HEK293 (cell line): ENCODE results near the gene SAMD1.

ENCODE experiments used
- CTCF ChIA-PET: fragments of 350-600 bp; formaldehyde crosslinking; extraction: SDS; loops from one replicate; lab custom pipeline; 2021; ENCODE audit warnings: antibody characterized with exemption; lab: Yijun Ruan, JAX
- POLR2A ChIA-PET: fragments of 300-600 bp; formaldehyde crosslinking; extraction: SDS; loops from one replicate; lab custom pipeline; 2020; ENCODE audit warnings: antibody characterized with exemption, inconsistent platforms; lab: Yijun Ruan, JAX
- H3K27ac ChIP-seq: fragments of 200-500 bp; sonication (Bioruptor generic); 2 replicates; pipeline ENCODE4 v1.5.1; 2014; ENCODE audit warnings: low read depth, low read length, control low read depth, inconsistent platforms; ENCODE audit errors: extremely low read depth
- H3K36me3 ChIP-seq, 2 experiments: fragments of 200-500 bp in 1 of 2; sonication (Bioruptor generic) in 1 of 2; 1 replicate in 1 of 2; 2 replicates in 1 of 2; pipeline ENCODE4 v1.5.1; 2014 to 2017; ENCODE audit warnings: inconsistent platforms in 2 of 2, low read length in 2 of 2; ENCODE audit not compliant: control insufficient read depth in 2 of 2, insufficient read depth in 1 of 2
- H3K4me1 ChIP-seq: fragments of 200-500 bp; sonication (Bioruptor generic); 2 replicates; pipeline ENCODE4 v1.5.1; 2014; ENCODE audit warnings: mild to moderate bottlenecking, low read length, inconsistent platforms; ENCODE audit not compliant: control insufficient read depth, insufficient read depth
- H3K4me3 ChIP-seq: 2 replicates; pipeline ENCODE4 v1.5.1; 2011; ENCODE audit warnings: low read depth, mild to moderate bottlenecking, control low read depth, low read length, moderate library complexity
- H3K9me3 ChIP-seq: fragments of 200-500 bp; sonication (Bioruptor generic); 2 replicates; pipeline ENCODE4 v1.5.1; 2014; ENCODE audit warnings: low read depth, low read length, inconsistent platforms; ENCODE audit not compliant: control insufficient read depth, insufficient read depth
- MEIS1 ChIP-seq: sonication (generic); formaldehyde crosslinking; IDR thresholded peaks from 2 replicates; pipeline ENCODE4 v1.8.1; 2022; ENCODE audit warnings: missing genetic modification reagents, mild to moderate bottlenecking, borderline replicate concordance
- PRDM1 ChIP-seq: fragments of 450-650 bp; formaldehyde crosslinking; IDR thresholded peaks from 2 replicates; pipeline ENCODE4; 2016; ENCODE audit warnings: missing biosample characterization, missing genetic modification characterization
- TCF7L2 ChIP-seq: IDR thresholded peaks from 2 replicates; pipeline ENCODE4 v1.6.1; 2011; ENCODE audit warnings: low read depth, mild to moderate bottlenecking, inconsistent platforms, low read length, moderate library complexity, borderline replicate concordance
- ZBTB21 ChIP-seq: fragments of 450-650 bp; formaldehyde crosslinking; IDR thresholded peaks from 2 replicates; pipeline ENCODE4 v1.5.1; 2017; ENCODE audit warnings: missing biosample characterization, missing genetic modification characterization
- ZNF112 ChIP-seq: fragments of 450-650 bp; formaldehyde crosslinking; IDR thresholded peaks from 2 replicates; pipeline ENCODE4 v1.5.0; 2017; ENCODE audit warnings: missing biosample characterization, missing genetic modification characterization
- ZNF157 ChIP-seq: fragments of 450-650 bp; formaldehyde crosslinking; IDR thresholded peaks from 2 replicates; pipeline ENCODE4 v1.5.1; 2016; ENCODE audit warnings: missing biosample characterization, missing genetic modification characterization
- ZNF514 ChIP-seq: fragments of 450-650 bp; formaldehyde crosslinking; IDR thresholded peaks from 2 replicates; pipeline ENCODE4 v1.5.1; 2016; ENCODE audit warnings: missing biosample characterization, missing genetic modification characterization
- ZNF521 ChIP-seq: fragments of 450-650 bp; formaldehyde crosslinking; IDR thresholded peaks from 2 replicates; pipeline ENCODE4 v1.5.1; 2017; ENCODE audit warnings: missing biosample characterization, mild to moderate bottlenecking, missing genetic modification characterization
- ZNF677 ChIP-seq: fragments of 450-650 bp; IDR thresholded peaks from 2 replicates; pipeline ENCODE4 v1.5.0; 2018; ENCODE audit warnings: missing biosample characterization, mild to moderate bottlenecking, missing genetic modification characterization, moderate library complexity
- ZNF776 ChIP-seq: fragments of 450-650 bp; formaldehyde crosslinking; IDR thresholded peaks from 2 replicates; pipeline ENCODE4 v1.5.0; 2017; ENCODE audit warnings: missing biosample characterization, missing genetic modification characterization, borderline replicate concordance
- TF ChIP-seq, protein P1 (sequence below): fragments of 450-650 bp; formaldehyde crosslinking; IDR thresholded peaks from 2 replicates; pipeline ENCODE4; 2016; ENCODE audit warnings: missing biosample characterization, missing genetic modification characterization
- TF ChIP-seq, protein P2 (sequence below): fragments of 450-650 bp; formaldehyde crosslinking; IDR thresholded peaks from 2 replicates; pipeline ENCODE4 v1.5.1; 2016; ENCODE audit warnings: missing biosample characterization, missing genetic modification characterization, borderline replicate concordance
- TF ChIP-seq, protein P3 (sequence below): fragments of 450-650 bp; IDR thresholded peaks from 2 replicates; pipeline ENCODE4 v1.5.1; 2018; ENCODE audit warnings: missing biosample characterization, missing genetic modification characterization
- TF ChIP-seq, protein P4 (sequence below): fragments of 450-650 bp; formaldehyde crosslinking; IDR thresholded peaks from 2 replicates; pipeline ENCODE4 v1.5.1; 2016; ENCODE audit warnings: missing biosample characterization, missing genetic modification characterization
- TF ChIP-seq, protein P5 (sequence below): fragments of 450-650 bp; formaldehyde crosslinking; IDR thresholded peaks from 2 replicates; pipeline ENCODE4 v1.5.1; 2016; ENCODE audit warnings: missing biosample characterization, missing genetic modification characterization
- TF ChIP-seq, protein P6 (sequence below): fragments of 450-650 bp; formaldehyde crosslinking; conservative IDR thresholded peaks from 2 replicates; pipeline ENCODE4 v1.5.1; 2016; ENCODE audit warnings: low read depth, missing biosample characterization, missing genetic modification characterization
- TF ChIP-seq, protein P7 (sequence below): fragments of 450-650 bp; formaldehyde crosslinking; IDR thresholded peaks from 2 replicates; pipeline ENCODE4 v1.5.1; 2017; ENCODE audit warnings: missing biosample characterization, missing genetic modification characterization

Gene SAMD1

DNA sequence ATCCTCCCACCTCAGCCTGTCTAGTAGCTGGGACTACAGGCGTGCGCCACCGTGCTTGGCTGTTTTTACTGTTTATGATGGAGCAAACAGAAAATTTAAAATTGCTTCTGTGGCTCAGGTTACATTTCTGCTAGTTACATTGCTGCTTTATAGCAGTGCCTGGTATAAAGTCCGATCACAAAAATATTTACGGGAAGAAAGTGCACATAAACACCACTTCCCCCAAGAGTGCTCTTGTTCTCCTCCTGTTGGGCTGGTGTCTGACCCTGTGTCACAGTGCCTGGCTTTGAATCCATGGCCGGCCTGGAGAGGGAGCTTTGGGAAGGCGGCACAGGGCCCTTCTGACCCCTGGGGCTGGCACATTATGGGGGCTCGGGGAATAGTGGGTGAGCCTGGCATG is 15.1 kb upstream of the SAMD1 start:
- H3K27ac ChIP-seq, result no peak overlapping the region
- no peak overlapping the region for H3K4me3 ChIP-seq
- POLR2A ChIA-PET, result no interaction called here
- H3K9me3 ChIP-seq, result no peaks in the 10 kb centered on the region
- peaks cover 11 to 54% of the 10 kb centered on the region in 2 experiments; a peak in 2 of 3 replicates for H3K36me3 ChIP-seq
- H3K4me1 ChIP-seq, result no peaks in the 10 kb centered on the region
- CTCF ChIA-PET, result interaction anchor here (1.1 kb wide), 2 partner anchors 31 to 90 kb away, joined by 3 read pairs; partner anchors contain the start of gene ASF1B
- TF ChIP-seq, protein P1, sequence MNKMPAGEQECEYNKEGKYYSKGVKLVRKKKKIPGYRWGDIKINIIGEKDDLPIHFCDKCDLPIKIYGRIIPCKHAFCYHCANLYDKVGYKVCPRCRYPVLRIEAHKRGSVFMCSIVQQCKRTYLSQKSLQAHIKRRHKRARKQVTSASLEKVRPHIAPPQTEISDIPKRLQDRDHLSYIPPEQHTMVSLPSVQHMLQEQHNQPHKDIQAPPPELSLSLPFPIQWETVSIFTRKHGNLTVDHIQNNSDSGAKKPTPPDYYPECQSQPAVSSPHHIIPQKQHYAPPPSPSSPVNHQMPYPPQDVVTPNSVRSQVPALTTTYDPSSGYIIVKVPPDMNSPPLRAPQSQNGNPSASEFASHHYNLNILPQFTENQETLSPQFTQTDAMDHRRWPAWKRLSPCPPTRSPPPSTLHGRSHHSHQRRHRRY (tag by site-specific recombination), result no peak
- TF ChIP-seq, protein P2, sequence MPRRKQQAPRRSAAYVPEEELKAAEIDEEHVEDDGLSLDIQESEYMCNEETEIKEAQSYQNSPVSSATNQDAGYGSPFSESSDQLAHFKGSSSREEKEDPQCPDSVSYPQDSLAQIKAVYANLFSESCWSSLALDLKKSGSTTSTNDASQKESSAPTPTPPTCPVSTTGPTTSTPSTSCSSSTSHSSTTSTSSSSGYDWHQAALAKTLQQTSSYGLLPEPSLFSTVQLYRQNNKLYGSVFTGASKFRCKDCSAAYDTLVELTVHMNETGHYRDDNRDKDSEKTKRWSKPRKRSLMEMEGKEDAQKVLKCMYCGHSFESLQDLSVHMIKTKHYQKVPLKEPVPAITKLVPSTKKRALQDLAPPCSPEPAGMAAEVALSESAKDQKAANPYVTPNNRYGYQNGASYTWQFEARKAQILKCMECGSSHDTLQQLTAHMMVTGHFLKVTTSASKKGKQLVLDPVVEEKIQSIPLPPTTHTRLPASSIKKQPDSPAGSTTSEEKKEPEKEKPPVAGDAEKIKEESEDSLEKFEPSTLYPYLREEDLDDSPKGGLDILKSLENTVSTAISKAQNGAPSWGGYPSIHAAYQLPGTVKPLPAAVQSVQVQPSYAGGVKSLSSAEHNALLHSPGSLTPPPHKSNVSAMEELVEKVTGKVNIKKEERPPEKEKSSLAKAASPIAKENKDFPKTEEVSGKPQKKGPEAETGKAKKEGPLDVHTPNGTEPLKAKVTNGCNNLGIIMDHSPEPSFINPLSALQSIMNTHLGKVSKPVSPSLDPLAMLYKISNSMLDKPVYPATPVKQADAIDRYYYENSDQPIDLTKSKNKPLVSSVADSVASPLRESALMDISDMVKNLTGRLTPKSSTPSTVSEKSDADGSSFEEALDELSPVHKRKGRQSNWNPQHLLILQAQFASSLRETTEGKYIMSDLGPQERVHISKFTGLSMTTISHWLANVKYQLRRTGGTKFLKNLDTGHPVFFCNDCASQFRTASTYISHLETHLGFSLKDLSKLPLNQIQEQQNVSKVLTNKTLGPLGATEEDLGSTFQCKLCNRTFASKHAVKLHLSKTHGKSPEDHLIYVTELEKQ (tag by site-specific recombination), result no peak
- TF ChIP-seq ZNF776 (tag by site-specific recombination) (no peak), ZNF112 (tag by site-specific recombination) (no peak), ZNF677 (tag by site-specific recombination) (no peak), ZNF157 (no peak), ZNF514 (tag by site-specific recombination) (no peak), ZNF521 (no peak), PRDM1 (tag by site-specific recombination) (no peak)
- TF ChIP-seq, protein P3, sequence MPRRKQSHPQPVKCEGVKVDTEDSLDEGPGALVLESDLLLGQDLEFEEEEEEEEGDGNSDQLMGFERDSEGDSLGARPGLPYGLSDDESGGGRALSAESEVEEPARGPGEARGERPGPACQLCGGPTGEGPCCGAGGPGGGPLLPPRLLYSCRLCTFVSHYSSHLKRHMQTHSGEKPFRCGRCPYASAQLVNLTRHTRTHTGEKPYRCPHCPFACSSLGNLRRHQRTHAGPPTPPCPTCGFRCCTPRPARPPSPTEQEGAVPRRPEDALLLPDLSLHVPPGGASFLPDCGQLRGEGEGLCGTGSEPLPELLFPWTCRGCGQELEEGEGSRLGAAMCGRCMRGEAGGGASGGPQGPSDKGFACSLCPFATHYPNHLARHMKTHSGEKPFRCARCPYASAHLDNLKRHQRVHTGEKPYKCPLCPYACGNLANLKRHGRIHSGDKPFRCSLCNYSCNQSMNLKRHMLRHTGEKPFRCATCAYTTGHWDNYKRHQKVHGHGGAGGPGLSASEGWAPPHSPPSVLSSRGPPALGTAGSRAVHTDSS, result no peak
- TF ChIP-seq, protein P4, sequence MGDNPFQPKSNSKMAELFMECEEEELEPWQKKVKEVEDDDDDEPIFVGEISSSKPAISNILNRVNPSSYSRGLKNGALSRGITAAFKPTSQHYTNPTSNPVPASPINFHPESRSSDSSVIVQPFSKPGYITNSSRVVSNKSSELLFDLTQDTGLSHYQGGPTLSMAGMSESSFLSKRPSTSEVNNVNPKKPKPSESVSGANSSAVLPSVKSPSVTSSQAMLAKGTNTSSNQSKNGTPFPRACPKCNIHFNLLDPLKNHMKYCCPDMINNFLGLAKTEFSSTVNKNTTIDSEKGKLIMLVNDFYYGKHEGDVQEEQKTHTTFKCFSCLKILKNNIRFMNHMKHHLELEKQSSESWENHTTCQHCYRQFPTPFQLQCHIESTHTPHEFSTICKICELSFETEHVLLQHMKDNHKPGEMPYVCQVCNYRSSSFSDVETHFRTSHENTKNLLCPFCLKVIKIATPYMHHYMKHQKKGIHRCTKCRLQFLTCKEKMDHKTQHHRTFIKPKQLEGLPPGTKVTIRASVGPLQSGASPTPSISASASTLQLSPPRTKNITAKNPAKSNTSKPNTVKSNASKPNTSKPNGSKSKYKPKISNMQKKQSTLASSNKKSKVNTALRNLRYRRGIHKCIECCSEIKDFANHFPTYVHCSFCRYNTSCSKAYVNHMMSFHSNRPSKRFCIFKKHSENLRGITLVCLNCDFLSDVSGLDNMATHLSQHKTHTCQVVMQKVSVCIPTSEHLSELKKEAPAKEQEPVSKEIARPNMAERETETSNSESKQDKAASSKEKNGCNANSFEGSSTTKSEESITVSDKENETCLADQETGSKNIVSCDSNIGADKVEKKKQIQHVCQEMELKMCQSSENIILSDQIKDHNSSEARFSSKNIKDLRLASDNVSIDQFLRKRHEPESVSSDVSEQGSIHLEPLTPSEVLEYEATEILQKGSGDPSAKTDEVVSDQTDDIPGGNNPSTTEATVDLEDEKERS (tag by site-specific recombination), result no peak
- TF ChIP-seq, protein P5, sequence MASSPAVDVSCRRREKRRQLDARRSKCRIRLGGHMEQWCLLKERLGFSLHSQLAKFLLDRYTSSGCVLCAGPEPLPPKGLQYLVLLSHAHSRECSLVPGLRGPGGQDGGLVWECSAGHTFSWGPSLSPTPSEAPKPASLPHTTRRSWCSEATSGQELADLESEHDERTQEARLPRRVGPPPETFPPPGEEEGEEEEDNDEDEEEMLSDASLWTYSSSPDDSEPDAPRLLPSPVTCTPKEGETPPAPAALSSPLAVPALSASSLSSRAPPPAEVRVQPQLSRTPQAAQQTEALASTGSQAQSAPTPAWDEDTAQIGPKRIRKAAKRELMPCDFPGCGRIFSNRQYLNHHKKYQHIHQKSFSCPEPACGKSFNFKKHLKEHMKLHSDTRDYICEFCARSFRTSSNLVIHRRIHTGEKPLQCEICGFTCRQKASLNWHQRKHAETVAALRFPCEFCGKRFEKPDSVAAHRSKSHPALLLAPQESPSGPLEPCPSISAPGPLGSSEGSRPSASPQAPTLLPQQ, result no peak

DNA sequence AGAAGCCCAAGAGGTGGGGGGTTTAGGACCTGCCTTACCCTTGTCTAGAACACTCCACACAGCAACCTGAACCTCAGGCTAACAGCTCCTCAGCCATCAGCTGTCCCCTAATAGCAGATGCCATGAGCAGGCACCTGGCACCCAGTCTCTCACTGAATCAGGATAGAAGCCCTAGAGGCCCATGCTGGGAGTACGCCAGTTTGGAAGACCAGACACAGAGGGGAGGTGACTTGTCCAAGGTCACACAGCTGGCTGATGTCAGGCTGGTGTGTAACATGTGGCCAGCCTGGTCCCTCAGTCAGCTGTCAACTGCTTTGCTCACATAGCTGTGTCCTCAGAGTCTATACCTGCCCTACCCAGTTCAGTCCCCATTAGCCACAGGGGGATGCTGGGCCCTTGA is 12.8 kb upstream of the SAMD1 start:
- Histone ChIP-seq H3K36me3 (peaks cover 24 to 62% of the 10 kb centered on the region in 2 experiments; a peak in 2 of 3 replicates), H3K27ac (no peak overlapping the region), H3K4me3 (no peak overlapping the region), H3K9me3 (no peaks in the 10 kb centered on the region), H3K4me1 (no peaks in the 10 kb centered on the region)
- POLR2A ChIA-PET, result interaction anchor here (1.8 kb wide), 1 partner anchor 33 kb away, joined by 5 read pairs; the partner anchor contains the start of gene ASF1B
- CTCF ChIA-PET, result interaction anchor here (0.6 kb wide), 1 partner anchor 218 kb away, joined by 5 read pairs; no protein-coding TSS in a partner anchor
- TF ChIP-seq MEIS1 (CRISPR knock-in tag) (no peak), TCF7L2 (no peak), ZBTB21 (tag by site-specific recombination) (no peak)
- TF ChIP-seq, protein P6, sequence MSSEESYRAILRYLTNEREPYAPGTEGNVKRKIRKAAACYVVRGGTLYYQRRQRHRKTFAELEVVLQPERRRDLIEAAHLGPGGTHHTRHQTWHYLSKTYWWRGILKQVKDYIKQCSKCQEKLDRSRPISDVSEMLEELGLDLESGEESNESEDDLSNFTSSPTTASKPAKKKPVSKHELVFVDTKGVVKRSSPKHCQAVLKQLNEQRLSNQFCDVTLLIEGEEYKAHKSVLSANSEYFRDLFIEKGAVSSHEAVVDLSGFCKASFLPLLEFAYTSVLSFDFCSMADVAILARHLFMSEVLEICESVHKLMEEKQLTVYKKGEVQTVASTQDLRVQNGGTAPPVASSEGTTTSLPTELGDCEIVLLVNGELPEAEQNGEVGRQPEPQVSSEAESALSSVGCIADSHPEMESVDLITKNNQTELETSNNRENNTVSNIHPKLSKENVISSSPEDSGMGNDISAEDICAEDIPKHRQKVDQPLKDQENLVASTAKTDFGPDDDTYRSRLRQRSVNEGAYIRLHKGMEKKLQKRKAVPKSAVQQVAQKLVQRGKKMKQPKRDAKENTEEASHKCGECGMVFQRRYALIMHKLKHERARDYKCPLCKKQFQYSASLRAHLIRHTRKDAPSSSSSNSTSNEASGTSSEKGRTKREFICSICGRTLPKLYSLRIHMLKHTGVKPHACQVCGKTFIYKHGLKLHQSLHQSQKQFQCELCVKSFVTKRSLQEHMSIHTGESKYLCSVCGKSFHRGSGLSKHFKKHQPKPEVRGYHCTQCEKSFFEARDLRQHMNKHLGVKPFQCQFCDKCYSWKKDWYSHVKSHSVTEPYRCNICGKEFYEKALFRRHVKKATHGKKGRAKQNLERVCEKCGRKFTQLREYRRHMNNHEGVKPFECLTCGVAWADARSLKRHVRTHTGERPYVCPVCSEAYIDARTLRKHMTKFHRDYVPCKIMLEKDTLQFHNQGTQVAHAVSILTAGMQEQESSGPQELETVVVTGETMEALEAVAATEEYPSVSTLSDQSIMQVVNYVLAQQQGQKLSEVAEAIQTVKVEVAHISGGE, result no peak
- TF ChIP-seq, protein P7, sequence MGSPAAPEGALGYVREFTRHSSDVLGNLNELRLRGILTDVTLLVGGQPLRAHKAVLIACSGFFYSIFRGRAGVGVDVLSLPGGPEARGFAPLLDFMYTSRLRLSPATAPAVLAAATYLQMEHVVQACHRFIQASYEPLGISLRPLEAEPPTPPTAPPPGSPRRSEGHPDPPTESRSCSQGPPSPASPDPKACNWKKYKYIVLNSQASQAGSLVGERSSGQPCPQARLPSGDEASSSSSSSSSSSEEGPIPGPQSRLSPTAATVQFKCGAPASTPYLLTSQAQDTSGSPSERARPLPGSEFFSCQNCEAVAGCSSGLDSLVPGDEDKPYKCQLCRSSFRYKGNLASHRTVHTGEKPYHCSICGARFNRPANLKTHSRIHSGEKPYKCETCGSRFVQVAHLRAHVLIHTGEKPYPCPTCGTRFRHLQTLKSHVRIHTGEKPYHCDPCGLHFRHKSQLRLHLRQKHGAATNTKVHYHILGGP (tag by site-specific recombination), result no peak
